GM21528 (cell line): Measurements from ENCODE around the gene TTYH2.

Experiments used
- ATAC-seq: cut with Tn5 transposase; IDR thresholded peaks from one replicate; pipeline ENCODE4 v1.9.1; 2021; ENCODE audit warnings: mild to moderate bottlenecking, moderate library complexity; ENCODE audit not compliant: unreplicated experiment, low FRiP score

TTYH2 gene

GRCh38 chr17:74213861-74214391 lies 555 bp downstream of the TTYH2 start:
- ATAC-seq = no peak

GRCh38 chr17:74214484-74215341 lies 1.3 kb downstream of the TTYH2 start:
- ATAC-seq = no peak

GRCh38 chr17:74215342-74215727 lies 2.0 kb downstream of the TTYH2 start:
- ATAC-seq = no peak

DNA sequence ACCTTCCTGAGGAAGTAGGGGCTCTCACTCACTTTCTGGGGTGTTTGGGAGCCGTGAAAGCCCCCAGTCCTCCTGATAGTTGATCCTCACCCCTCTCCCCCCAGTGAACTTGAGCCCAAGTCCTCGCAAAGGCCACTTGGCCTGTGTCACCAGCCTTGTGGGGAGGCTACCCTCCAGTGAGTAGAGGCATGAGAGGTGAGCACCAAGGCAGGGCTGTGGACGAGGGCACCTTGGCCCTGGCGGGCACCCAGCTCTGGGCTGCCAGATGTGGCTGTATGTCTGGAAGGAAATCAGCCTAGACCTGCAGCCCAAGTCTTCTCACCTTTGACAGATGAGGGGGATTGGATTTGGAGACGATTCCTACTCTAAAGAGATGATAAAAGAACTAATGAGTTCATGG lies 3.1 kb downstream of the TTYH2 start:
- no peak for ATAC-seq

DNA sequence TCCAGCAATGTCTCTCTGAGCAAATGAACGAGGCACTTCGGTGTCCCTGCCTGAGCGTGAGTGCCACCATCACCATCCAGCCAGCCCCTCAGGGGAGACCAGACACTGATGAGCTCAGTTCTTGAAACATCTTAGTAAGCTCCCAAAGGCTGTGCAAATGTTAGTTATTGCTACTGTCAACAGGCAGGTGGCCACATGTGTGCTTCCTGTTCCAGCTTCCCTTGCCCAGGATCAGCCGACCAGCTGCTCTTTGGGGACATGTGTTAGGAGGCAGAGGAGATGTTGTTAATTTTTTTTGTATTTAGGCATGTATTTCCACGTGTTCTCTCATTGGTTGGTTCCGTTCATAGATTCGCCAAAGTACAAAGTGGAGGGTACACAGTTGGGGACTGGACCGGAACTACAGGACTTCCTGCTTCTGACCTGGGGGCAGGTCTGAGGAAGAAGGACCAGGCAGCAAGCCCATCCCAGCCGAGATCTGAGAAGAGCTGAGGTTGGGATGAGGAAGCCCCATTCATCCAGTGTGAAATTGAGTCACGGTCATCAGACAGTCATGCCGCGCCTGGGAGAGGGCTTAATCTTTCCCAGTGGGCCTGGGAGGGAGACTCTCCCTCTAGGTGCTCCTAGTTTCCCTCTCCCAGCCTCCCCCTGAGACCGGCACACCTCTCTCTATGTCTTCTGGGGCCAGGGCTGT lies 3.8 kb downstream of the TTYH2 start:
- ATAC-seq = no peak

DNA sequence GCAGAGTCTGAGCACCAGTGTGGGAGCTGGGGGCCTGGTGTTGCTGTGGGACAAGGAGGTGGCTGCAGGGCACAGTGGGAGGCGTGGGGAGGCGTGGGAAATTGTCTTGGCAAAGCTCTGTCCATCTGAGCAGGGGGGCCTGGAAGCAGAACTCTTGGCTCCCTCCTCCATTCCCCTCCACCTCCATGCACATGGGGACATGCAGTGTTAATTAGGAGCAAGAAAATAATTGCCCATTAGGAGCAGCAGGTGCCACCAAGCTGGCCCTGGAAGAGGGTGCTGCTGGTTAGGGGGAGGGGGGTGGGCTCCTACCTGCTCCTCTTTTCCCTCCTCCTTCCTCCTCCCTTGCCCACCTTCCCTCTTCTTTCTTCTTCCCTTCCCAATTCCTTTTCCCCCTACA lies 4.5 kb downstream of the TTYH2 start:
- no peak for ATAC-seq

DNA sequence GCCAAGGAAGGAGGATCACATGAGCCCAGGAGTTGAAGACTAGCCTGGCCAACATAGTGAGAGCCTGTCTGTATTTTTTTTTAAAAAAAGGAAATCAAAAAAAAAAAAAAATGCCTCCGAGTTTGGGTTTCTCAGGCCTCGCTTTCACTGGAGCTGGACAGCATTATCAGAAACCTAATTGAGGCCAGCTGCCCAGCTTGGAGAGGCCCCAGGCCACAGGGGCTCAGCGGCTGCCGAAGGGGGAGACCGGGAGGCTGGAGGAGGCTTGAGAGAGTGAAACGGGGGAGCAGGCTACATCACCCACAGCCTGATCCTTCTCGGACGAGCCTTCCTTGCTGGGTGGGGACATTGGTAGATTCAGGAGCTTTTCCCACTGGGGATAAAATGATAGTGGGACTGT lies 5.1 kb downstream of the TTYH2 start:
- ATAC-seq = no peak

DNA sequence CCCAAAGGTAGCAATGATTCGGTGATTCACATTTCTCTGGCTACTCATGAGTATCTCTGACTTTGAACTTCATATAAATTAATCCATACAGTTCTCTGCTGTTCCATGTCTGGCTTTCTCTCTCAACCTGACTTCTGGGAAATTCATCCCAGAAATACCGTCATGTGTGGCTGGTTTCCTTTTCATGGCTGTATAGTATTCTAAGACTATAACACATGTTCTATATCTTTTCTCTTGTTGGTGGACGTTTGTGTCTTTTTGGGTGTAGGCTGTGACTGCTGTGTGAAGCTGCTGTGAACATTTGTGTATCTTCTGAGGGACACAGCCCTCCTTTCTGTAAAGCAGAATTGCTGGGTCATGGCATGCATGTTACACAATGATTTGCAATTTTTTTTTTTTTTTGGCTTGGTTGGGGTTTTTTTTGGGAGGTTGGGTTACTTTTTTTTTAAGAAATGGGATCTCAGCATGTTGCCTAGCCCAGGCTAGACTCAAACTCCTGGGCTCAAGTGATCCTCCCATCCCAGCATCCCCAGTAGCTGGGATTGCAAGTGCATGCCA lies 6.3 kb downstream of the TTYH2 start:
- no peak for ATAC-seq

DNA sequence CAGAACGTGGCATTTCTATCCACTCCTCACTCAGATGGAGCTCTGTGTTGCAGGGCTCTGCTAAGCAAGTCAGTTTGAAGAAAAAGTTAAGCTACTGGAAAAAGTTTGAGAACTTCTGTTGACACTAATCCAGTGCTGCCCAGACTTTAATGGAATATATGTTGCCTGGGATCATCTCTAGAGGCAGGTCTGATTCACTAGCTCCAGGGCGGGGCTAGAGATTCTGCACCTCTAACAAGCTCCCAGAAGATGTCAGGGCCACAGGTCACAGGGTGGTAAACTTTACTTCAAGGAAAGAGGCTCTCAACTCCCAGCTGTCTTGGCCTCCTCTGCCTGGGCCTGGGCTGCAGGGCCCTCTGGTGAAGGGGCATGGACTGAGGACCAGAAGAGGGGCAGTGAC lies 6.8 kb downstream of the TTYH2 start:
- no peak for ATAC-seq

GRCh38 chr17:74220946-74221818 lies 7.8 kb downstream of the TTYH2 start:
- ATAC-seq = no peak

- no peak for ATAC-seq
These were observed 9.0 kb downstream of the TTYH2 start for GRCh38 chr17:74222399-74222798.

DNA sequence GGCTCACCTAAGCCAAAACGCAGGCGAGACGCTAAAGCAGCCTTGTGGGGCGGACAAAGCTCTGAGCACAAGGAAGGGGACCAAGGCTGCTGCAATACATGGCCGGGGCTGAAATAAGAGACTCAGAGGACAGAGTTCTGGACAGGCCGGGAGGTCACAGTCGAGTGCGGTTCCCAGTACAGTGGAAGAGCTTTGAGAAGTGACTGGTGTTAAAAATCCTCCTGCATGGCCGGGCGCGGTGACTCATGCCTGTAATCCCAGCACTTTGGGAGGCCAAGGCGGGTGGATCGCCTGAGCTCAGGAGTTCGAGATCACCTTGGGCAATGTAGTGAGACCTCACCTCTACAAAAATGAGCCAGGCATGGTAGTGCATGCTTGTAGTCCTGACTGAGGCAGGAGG lies 10.5 kb downstream of the TTYH2 start:
- no peak for ATAC-seq

DNA sequence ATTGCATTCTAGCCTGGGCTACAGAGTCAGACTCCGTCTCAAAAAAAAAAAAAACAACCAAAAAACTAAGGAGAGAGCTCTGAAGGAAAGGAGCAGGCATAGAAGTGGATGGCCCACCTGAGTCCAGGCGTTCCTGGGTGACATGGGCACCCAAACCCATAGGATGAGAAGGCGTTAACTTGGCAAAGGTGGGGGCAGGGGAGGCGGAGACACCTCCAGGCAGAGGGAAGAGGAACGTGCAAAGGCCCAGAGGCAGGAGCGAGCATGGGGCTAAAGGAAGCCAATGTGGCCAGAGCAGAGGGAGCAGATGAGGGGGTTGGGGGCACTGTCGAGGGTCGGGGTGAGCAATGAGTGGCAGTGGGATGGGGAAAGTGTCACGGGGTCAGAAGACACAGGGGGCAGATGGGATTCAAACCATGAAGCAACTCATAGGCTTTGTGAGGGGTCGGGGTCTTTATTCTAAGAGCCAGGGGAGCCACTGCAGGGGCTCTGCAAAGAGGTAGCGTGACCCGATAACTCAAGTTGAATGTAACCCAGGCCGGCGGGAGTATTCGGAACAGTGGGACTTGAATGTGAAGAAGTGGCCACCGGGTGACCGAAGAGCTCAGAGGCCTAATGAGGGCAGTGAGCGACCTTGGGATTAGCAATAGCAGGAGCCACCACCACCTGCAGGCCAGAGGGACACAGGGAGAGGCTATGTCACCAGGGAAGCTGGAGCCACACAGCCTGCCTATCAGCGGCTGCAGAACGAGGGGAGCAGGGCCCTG lies 11.8 kb downstream of the TTYH2 start:
- ATAC-seq = no peak

DNA sequence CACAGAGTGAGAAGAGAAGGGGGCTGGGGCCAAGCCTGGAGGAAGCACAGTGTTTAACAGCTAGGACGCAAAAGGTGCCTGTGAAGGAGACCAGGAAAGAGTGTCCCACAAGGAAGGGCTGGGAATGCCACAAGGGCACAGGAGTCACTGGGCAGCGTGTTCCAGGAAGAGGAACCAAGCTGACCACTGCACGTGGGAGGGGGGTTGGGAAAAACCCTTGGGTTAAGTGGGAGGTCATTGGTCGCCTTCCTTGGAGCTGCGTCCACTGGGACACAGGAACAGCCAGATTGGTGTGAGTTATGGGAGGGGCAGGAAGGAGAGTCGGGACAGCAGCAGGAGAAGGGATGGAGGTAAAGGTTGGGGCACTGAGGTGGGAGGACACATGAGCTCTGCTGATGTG lies 12.9 kb downstream of the TTYH2 start:
- no peak for ATAC-seq

GRCh38 chr17:74227271-74228080 lies 14.1 kb downstream of the TTYH2 start:
- no peak for ATAC-seq

DNA sequence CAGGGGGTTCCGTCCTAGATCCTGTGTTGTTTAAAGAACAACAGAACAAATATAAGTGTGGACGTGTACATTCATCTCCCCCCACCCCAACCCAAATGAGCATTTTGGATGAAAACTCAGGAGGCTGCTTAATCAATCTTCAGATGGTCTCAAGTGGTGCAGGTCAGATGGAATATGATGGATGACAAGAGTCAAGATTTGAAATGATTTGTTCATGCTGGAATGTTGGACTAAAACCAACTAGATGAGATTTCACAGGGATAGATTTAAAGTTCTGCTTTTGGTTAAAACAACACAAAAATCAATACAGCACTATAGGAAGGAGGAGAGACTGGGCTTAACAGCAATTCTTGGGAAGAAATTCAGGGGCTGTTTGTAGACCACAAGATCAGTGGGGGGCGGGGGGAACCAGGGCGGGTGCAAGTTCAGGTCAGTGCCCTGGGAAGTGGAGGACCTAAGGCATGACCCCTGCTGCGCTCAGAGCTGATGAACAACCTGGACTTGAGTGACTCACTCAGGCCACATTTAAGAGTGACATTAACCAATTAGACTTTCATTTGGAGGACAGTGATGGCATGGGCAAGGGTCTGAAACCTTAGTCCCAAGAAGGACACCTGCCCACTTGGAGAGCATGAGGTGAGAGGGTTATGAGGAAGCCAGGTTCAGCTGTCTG lies 15.1 kb downstream of the TTYH2 start:
- ATAC-seq = no peak

DNA sequence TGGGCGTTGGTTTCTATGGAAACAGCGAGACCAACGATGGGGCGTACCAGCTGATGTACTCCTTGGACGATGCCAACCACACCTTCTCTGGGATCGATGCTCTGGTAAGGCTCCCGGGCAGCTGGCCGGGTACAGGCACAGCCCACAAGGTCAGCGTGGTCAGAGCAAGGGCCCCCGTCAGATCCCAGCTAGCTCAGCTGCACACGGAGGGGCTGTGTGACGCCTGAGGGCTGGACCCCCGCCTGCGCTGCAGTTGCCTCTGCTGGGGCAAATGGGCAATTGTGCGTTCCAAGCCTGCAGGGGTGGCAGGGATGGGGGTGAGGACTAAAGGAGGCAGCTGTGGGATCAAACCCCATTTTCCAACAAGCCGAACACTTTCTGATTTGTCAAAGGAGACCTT lies 17.5 kb downstream of the TTYH2 start:
- no peak for ATAC-seq
